Measurements from ENCODE around the gene SEMA4D. TPM values are rescaled to one million over a fixed set of nuclear protein-coding genes. Genes with fewer than 3 reads are reported as not detected.

Gene SEMA4D
- total RNA-seq, 1 donor = 0.43 TPM

DNA sequence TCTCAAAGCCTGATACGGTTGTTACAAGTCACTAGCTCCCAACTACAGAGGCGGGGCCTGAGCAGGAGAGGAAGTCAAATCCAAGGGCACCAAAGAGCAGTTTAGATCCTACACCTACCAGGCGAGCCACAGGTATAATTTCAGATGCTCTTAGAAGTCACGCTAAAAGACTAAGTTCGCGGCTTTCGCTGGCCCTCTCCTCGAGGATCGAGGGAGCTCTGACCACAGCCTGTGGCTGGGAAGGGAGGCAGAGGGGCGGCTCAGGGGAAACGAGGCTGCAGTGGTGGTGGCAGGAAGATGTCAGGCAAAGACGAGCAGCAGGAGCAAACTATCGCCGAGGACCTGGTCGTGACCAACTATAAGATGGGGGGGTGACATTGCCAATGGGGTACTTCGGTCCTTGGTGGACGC, 48.6 kb downstream of the SEMA4D start:
- TF ChIP-seq, protein P1, sequence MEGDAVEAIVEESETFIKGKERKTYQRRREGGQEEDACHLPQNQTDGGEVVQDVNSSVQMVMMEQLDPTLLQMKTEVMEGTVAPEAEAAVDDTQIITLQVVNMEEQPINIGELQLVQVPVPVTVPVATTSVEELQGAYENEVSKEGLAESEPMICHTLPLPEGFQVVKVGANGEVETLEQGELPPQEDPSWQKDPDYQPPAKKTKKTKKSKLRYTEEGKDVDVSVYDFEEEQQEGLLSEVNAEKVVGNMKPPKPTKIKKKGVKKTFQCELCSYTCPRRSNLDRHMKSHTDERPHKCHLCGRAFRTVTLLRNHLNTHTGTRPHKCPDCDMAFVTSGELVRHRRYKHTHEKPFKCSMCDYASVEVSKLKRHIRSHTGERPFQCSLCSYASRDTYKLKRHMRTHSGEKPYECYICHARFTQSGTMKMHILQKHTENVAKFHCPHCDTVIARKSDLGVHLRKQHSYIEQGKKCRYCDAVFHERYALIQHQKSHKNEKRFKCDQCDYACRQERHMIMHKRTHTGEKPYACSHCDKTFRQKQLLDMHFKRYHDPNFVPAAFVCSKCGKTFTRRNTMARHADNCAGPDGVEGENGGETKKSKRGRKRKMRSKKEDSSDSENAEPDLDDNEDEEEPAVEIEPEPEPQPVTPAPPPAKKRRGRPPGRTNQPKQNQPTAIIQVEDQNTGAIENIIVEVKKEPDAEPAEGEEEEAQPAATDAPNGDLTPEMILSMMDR (IDR thresholded peaks at IDR 0.05; ENCODE audit: insufficient read depth, low read depth, low read length) = no peak
- H3K4me3 ChIP-seq (ENCODE audit: low read depth, low read length) = no peak overlapping the region
- no peak for DNase-seq (ENCODE audit: low read depth)

GRCh38 chr9:89448821-89449220, 49.1 kb downstream of the SEMA4D start:
- no peak overlapping the region for H3K4me3 ChIP-seq (ENCODE audit: low read depth, low read length)
- DNase-seq (ENCODE audit: low read depth) = no peak
- TF ChIP-seq, protein P1 (IDR thresholded peaks at IDR 0.05; ENCODE audit: insufficient read depth, low read depth, low read length) = no peak

DNA sequence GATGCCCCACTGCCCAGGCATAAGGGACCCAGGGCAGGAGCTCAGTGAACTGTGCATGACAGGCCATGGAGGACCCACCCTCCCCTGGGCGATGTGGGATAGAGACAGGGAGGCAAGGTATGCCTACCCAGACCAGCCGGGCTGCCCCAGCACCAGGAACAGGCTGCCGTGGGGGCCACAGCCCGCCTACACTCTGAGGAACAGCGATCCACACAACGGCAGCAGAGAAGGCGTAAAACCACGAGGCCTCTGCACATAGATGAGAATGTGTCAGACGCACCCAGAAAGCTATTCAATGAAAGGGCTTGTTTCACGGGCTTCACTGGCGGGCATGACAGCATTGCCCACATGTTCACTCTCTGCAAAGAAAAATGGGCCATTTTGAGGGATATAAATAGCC, 49.5 kb downstream of the SEMA4D start:
- TF ChIP-seq, protein P1 (IDR thresholded peaks at IDR 0.05; ENCODE audit: insufficient read depth, low read depth, low read length) = no peak
- no peak for DNase-seq (ENCODE audit: low read depth)
- H3K4me3 ChIP-seq (ENCODE audit: low read depth, low read length) = no peak overlapping the region

GRCh38 chr9:89447416-89447815, 50.5 kb downstream of the SEMA4D start:
- no peak overlapping the region for H3K4me3 ChIP-seq (ENCODE audit: low read depth, low read length)
- DNase-seq (ENCODE audit: low read depth) = no peak
- TF ChIP-seq, protein P1 (IDR thresholded peaks at IDR 0.05; ENCODE audit: insufficient read depth, low read depth, low read length) = no peak

DNA sequence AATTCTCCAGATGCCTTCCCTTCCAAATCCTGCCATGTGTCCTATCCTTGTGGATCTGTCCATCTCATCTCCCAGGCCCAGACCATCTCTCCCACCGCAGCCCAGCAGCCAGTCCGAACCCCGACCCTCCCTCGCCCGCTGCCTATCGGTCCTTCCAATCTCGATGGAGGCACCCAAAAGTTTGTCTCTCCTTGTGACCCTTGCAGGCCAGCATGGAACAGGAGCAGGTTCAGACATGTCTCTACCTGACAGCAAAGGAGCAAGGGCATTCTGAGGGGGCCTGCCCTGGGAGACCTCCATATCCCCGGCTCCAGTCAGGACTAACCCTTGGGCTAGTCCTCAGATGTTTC, 51.0 kb downstream of the SEMA4D start:
- TF ChIP-seq, protein P1 (IDR thresholded peaks at IDR 0.05; ENCODE audit: insufficient read depth, low read depth, low read length) = no peak
- H3K4me3 ChIP-seq (ENCODE audit: low read depth, low read length) = no peak overlapping the region
- DNase-seq (ENCODE audit: low read depth) = no peak

DNA sequence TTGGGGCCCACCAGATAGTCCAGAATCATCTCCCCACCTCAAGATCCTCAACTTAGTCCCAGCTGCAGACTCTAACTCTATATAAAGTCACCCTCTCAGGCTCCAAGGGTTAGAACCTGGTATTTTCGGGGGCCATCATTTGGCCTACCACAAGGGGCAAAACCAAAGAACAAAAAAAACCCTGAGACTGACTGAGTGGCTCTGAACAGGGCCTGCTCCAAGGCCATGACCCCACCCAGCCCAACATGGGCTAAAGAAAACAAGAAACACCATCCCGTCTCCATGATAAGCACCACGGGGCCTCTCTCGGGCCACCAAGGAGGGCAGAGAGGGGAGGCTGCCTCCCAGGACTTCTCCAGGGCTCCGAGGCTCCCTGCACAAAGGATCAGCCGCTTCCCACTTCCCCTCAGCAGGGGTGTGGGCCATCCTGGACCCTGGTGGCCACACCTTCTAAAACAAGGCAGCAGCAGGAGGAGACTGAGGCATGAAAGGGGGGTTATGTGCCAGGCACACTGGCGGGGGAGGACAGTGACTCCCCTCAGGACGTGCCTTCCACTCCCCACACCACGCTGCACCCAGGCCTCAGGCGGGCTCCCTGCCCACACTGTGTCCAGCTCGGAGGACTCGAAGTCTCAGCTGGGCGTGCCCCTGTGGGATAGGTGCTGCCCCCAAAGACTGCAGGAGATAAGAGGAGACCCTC, 51.5 kb downstream of the SEMA4D start:
- TF ChIP-seq, protein P1 (IDR thresholded peaks at IDR 0.05; ENCODE audit: insufficient read depth, low read depth, low read length) = no peak
- no peak for DNase-seq (ENCODE audit: low read depth)
- no peak overlapping the region for H3K4me3 ChIP-seq (ENCODE audit: low read depth, low read length)

DNA sequence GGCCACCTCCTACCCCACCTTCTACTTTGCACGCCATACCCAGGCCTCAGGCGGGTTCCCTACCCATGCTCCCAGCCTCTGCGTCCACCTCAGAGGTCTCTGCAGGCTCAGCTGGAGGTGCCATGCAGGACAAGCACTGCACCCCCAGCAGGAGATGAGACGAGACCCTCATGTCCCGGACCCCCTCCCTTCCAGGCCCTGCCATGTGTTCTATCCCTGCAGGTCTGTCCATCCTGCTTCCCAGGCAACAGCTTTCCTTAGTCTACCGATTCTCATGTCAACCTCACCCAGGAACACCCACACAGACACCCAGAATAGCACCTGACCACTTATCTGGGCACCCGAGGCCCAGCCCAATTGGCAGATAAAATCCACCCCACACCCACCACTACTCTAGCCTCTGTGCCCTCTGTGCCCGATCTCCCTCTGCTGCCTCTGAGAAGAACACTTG, 52.1 kb downstream of the SEMA4D start:
- TF ChIP-seq, protein P1 (IDR thresholded peaks at IDR 0.05; ENCODE audit: insufficient read depth, low read depth, low read length) = no peak
- no peak overlapping the region for H3K4me3 ChIP-seq (ENCODE audit: low read depth, low read length)
- no peak for DNase-seq (ENCODE audit: low read depth)

Measured in fibroblast of villous mesenchyme (primary cell).